GM10248 (cell line): ENCODE measurements around the gene EYA4.

Experiments used
- CTCF ChIA-PET: fragments of 300-600 bp; sonication (Branson Sonifier 250); formaldehyde crosslinking; extraction: SDS; loops from one replicate; lab custom pipeline; 2021; ENCODE audit warnings: antibody characterized with exemption; lab: Yijun Ruan, JAX
- POLR2A ChIA-PET: fragments of 350-650 bp; sonication (Branson Sonifier 250); formaldehyde crosslinking; extraction: SDS; loops from one replicate; lab custom pipeline; 2020; ENCODE audit warnings: antibody characterized with exemption; lab: Yijun Ruan, JAX
- DNase-seq: peaks from one replicate; pipeline ENCODE4 v3.0.0; 2012; ENCODE audit errors: extremely low spot score
- CTCF ChIP-seq: IDR thresholded peaks from 2 replicates; pipeline ENCODE4 v1.5.1; 2012; ENCODE audit warnings: mild to moderate bottlenecking, low read depth; ENCODE audit errors: extremely low read depth, missing control alignments, control extremely low read depth

EYA4 gene

DNA sequence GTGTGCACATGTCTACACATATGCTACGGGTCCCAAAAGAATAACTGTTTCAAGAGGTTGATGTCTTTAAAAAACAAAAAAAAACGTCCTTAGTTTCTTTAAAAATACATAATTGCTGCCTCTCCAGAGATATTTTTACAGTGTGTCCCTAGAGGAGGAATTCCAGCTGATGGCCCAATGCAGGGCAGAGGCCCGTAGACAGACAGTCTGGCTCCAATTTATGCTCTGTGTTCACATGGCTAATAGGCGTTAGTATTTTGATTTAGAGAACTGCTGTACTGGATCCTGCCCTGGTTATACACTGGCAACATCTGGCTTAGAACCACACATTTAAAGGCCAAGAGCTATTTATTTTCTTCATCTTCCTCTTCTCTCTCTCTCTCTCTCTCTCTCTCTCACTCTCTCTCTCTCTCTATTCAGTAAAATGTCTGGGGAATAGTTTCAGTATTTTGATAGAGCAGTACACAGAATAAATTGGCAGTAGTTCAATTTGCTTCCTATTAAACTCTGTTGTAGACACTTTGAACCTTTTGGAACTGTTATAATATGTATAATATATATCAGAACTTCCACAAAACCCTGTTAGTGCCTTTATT lies 260.6 kb downstream of the EYA4 start:
- TF ChIP-seq CTCF, result no peak
- CTCF ChIA-PET, result interaction anchor here (1.1 to 1.4 kb wide), 3 partner anchors 9 to 45 kb away, joined by 3 to 4 read pairs (median 3); no protein-coding TSS in a partner anchor
- no peak for DNase-seq
- POLR2A ChIA-PET, result no interaction called here

- ChIA-PET POLR2A (no interaction called here), CTCF (interaction anchor here (1.1 to 1.4 kb wide), 2 partner anchors 10 to 12 kb away, joined by 3 to 4 read pairs; no protein-coding TSS in a partner anchor)
- TF ChIP-seq CTCF, result no peak
- no peak for DNase-seq
These were observed 261.5 kb downstream of the EYA4 start for GRCh38 chr6:133502441-133503335.

DNA sequence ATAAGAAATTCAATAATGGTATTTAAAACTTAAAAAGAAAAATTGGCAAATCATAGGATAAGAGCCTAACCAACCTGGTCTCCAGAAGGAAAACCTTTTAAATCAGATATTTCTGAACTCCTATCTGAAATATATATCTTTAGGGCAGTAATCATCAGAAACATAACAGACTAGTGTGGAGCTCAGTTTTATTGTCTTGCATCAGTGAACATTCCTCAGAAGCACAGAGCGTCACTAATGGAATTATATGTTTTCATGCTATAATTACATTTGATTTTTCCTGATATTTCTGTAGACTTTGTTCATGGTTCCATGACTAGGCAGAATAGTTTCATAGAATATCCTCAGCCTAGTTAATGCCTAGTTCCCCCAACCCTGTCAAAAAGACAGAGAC lies 262.2 kb downstream of the EYA4 start:
- no peak for DNase-seq
- CTCF ChIA-PET, result interaction anchor here (1.4 kb wide), 1 partner anchor 13 kb away, joined by 3 read pairs; no protein-coding TSS in a partner anchor
- TF ChIP-seq CTCF, result no peak
- POLR2A ChIA-PET, result no interaction called here

- ChIA-PET CTCF (no interaction called here), POLR2A (no interaction called here)
- no peak for TF ChIP-seq CTCF
- DNase-seq, result no peak
These were observed 263.0 kb downstream of the EYA4 start for GRCh38 chr6:133504158-133504557.

DNA sequence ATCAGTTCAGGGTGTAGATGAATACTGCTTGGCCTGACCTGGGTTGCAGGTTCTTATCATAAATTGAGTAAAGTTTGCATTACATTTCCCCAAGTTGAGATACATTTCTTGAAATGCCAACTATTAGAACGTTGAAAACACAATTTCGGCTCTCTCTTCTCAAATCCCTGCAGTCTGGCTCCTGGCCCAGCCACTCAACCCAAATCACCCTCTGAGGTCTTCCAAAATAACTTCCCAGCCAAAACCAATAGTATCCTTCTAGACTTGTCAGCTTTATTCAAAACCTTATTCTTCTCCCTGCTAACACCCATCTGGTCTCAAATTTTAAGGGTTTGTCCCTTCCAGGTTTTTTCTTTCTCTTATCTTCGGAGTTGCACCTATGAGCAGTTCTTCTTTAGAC lies 263.6 kb downstream of the EYA4 start:
- ChIA-PET POLR2A (no interaction called here), CTCF (no interaction called here)
- no peak for TF ChIP-seq CTCF
- DNase-seq, result no peak

DNA sequence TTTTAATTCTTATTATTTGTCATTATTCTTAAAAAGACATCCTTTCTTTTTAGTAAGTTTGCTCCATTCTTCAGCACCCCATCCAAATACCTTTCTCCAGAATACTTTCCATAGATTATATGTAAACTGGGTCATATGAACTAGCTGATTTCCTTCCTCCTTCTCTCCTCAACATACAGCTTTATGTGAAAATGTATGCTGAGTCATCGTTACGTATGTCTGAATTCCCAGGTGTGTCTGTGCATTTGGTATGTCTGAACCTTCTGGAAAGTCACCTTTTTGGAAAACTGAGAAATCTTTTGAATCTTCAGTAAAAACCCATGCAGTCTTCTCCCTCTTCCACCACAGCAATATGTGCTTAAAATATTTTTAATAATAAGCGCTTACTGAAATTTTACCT lies 264.5 kb downstream of the EYA4 start:
- DNase-seq, result no peak
- POLR2A ChIA-PET, result no interaction called here
- TF ChIP-seq CTCF, result no peak
- CTCF ChIA-PET, result interaction anchor here (1.0 kb wide), 1 partner anchor 49 kb away, joined by 3 read pairs; no protein-coding TSS in a partner anchor
